Measurements from ENCODE around the gene CFAP46. TPM values are rescaled to one million over a fixed set of nuclear protein-coding genes. Genes with fewer than 3 reads are reported as not detected.

Gene CFAP46
- total and polyA plus RNA-seq, 2 of the 8 experiments (the other 6 are each of a cell fraction or from before 2014, with no cell fraction given) = 2.6 to 4.8 TPM

DNA sequence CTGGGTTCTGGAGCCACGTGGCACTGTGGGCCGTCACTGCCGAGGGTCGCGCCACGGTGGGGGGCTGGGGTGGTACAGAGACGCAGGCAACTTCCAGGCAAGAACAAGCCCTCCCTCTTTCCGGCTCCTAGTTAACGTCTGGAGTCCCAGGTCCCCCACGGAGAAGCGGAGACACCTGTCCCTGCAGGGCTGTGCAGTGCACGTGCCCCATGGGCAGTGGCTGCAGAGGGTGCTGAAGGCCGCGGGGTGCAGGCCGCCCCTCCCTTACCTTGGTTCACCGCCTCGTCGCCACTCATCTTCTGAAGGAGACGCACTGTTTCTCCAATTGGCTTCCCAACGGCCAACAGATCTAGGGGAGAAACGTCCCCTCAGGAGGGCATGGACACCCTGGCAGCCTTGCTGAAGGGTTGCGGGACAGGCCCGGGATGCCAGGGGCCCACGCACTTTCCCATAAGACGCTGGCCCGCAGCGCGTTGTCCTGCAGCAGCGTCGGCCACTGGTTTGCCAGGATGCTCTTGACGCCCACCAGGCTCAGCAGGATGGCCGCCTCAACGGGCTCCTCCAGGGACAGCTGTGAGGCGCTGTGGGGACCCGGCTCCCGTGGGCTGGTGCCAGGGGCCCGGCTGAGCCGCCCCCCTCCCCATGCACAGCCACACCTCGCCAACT lies 132.1 kb downstream of the CFAP46 start (continued):
- TF ChIP-seq, protein P1, sequence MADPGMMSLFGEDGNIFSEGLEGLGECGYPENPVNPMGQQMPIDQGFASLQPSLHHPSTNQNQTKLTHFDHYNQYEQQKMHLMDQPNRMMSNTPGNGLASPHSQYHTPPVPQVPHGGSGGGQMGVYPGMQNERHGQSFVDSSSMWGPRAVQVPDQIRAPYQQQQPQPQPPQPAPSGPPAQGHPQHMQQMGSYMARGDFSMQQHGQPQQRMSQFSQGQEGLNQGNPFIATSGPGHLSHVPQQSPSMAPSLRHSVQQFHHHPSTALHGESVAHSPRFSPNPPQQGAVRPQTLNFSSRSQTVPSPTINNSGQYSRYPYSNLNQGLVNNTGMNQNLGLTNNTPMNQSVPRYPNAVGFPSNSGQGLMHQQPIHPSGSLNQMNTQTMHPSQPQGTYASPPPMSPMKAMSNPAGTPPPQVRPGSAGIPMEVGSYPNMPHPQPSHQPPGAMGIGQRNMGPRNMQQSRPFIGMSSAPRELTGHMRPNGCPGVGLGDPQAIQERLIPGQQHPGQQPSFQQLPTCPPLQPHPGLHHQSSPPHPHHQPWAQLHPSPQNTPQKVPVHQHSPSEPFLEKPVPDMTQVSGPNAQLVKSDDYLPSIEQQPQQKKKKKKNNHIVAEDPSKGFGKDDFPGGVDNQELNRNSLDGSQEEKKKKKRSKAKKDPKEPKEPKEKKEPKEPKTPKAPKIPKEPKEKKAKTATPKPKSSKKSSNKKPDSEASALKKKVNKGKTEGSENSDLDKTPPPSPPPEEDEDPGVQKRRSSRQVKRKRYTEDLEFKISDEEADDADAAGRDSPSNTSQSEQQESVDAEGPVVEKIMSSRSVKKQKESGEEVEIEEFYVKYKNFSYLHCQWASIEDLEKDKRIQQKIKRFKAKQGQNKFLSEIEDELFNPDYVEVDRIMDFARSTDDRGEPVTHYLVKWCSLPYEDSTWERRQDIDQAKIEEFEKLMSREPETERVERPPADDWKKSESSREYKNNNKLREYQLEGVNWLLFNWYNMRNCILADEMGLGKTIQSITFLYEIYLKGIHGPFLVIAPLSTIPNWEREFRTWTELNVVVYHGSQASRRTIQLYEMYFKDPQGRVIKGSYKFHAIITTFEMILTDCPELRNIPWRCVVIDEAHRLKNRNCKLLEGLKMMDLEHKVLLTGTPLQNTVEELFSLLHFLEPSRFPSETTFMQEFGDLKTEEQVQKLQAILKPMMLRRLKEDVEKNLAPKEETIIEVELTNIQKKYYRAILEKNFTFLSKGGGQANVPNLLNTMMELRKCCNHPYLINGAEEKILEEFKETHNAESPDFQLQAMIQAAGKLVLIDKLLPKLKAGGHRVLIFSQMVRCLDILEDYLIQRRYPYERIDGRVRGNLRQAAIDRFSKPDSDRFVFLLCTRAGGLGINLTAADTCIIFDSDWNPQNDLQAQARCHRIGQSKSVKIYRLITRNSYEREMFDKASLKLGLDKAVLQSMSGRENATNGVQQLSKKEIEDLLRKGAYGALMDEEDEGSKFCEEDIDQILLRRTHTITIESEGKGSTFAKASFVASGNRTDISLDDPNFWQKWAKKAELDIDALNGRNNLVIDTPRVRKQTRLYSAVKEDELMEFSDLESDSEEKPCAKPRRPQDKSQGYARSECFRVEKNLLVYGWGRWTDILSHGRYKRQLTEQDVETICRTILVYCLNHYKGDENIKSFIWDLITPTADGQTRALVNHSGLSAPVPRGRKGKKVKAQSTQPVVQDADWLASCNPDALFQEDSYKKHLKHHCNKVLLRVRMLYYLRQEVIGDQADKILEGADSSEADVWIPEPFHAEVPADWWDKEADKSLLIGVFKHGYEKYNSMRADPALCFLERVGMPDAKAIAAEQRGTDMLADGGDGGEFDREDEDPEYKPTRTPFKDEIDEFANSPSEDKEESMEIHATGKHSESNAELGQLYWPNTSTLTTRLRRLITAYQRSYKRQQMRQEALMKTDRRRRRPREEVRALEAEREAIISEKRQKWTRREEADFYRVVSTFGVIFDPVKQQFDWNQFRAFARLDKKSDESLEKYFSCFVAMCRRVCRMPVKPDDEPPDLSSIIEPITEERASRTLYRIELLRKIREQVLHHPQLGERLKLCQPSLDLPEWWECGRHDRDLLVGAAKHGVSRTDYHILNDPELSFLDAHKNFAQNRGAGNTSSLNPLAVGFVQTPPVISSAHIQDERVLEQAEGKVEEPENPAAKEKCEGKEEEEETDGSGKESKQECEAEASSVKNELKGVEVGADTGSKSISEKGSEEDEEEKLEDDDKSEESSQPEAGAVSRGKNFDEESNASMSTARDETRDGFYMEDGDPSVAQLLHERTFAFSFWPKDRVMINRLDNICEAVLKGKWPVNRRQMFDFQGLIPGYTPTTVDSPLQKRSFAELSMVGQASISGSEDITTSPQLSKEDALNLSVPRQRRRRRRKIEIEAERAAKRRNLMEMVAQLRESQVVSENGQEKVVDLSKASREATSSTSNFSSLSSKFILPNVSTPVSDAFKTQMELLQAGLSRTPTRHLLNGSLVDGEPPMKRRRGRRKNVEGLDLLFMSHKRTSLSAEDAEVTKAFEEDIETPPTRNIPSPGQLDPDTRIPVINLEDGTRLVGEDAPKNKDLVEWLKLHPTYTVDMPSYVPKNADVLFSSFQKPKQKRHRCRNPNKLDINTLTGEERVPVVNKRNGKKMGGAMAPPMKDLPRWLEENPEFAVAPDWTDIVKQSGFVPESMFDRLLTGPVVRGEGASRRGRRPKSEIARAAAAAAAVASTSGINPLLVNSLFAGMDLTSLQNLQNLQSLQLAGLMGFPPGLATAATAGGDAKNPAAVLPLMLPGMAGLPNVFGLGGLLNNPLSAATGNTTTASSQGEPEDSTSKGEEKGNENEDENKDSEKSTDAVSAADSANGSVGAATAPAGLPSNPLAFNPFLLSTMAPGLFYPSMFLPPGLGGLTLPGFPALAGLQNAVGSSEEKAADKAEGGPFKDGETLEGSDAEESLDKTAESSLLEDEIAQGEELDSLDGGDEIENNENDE (IDR thresholded peaks at IDR 0.05; ENCODE audit: insufficient replicate concordance, low read length) = no peak
- TF ChIP-seq, protein P2, sequence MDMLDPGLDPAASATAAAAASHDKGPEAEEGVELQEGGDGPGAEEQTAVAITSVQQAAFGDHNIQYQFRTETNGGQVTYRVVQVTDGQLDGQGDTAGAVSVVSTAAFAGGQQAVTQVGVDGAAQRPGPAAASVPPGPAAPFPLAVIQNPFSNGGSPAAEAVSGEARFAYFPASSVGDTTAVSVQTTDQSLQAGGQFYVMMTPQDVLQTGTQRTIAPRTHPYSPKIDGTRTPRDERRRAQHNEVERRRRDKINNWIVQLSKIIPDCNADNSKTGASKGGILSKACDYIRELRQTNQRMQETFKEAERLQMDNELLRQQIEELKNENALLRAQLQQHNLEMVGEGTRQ (IDR thresholded peaks at IDR 0.05; ENCODE audit: low read length) = no peak
